Measurements from ENCODE around the gene RNASE7.
"Not testable (repeated sequence)": the region's sequence is repeated elsewhere in the genome, so short reads cannot be mapped to it uniquely, and the experiment has no call there.

Gene RNASE7

DNA sequence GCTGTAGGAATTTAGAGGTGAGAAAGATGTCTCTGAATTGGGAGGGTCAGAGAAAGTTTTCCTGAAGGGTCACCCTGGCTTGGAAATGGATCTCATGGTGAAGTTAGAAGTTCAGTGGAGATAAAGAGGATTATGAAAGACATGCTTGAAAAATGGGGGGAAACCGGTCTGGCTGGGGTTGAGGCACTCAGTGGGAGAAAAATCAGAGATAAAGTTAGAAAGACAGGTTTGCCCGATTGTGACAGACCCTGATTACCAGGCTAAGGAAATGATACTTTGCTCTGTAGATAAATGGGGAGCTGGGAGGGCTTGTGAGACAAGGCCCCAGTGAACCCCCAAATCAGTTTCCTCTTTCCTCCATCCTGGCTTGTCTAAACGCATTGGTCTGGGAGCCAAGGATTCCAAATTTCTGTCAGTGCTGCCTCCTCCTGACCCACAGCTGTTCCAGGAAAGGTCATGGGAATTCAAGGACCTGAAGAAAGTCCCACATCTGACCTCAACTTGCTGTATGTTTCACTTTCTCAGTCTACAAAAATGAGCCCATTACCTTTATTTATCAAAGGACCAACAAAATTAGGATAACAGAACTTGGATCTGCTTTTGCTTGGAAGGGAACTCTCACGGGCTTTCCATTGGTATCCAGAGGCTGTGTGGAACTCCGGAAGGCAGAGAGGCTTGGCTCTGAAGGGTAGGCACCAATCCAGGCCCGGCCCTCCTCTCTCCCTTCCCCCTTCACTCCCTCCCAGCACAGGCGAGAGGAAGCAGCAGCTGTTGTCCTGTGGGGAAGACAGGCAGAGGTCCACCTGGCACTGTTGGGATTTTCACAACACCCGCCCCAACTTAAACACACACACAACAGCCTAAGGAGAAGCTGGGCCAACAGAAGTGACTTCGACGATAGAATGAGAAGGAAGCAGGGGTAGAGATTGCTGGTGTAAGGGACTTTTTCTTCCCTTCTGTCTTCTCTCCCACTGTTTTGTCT lies 3.4 kb upstream of the RNASE7 start:
- no peaks in the 10 kb centered on the region for H3K27me3 ChIP-seq
- no peak overlapping the region for H3K4me3 ChIP-seq (ENCODE audit: low read depth, low read length)
- no peaks in the 10 kb centered on the region for H3K9me3 ChIP-seq
- no peak for TF ChIP-seq CTCF (IDR thresholded peaks at IDR 0.05; ENCODE audit: low read depth, low read length)
- H3K36me3 ChIP-seq = no peaks in the 10 kb centered on the region
- peaks cover 18% of the 10 kb centered on the region for H3K4me1 ChIP-seq
- DNase-seq = peak; percentile 49

GRCh38 chr14:21039585-21040369 lies 2.4 kb upstream of the RNASE7 start:
- no peak overlapping the region for H3K4me3 ChIP-seq (ENCODE audit: low read depth, low read length)
- no peaks in the 10 kb centered on the region for H3K27me3 ChIP-seq
- H3K9me3 ChIP-seq = no peaks in the 10 kb centered on the region
- DNase-seq = peak; percentile 57
- no peaks in the 10 kb centered on the region for H3K36me3 ChIP-seq
- TF ChIP-seq CTCF (IDR thresholded peaks at IDR 0.05; ENCODE audit: low read depth, low read length) = peak; percentile 82
- H3K4me1 ChIP-seq = peaks cover 26% of the 10 kb centered on the region

DNA sequence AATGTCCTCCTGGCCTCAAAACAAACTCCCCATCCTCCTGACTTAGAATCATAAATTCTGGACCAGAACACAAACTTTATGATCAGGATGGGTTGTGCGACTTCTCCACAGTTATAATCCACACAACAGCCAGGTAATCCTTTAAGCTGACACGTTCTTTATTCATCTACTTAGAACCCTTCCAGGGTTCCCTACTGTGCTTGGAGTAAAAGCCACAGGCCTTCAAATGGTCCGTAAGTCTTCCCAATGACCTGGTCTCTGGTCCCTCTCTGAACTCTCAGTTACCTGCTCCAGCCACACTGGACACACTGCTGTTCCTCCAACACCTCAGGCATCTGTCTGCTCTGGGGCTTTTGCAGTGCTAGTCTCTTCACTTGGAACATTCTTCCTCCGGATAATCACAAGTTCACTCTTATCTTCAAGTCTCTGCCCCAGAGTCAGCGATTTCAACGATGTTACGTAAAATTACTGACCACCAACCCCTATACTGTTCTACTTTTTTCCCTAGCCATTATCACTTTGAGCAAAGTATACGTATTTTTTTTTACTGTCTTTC lies 1.7 kb upstream of the RNASE7 start:
- H3K9me3 ChIP-seq = no peaks in the 10 kb centered on the region
- no peaks in the 10 kb centered on the region for H3K27me3 ChIP-seq
- H3K36me3 ChIP-seq = no peaks in the 10 kb centered on the region
- DNase-seq = no peak
- TF ChIP-seq CTCF (IDR thresholded peaks at IDR 0.05; ENCODE audit: low read depth, low read length) = no peak
- peaks cover 32% of the 10 kb centered on the region for H3K4me1 ChIP-seq
- H3K4me3 ChIP-seq (ENCODE audit: low read depth, low read length) = no peak overlapping the region

GRCh38 chr14:21040941-21041340 lies 1.2 kb upstream of the RNASE7 start:
- H3K4me3 ChIP-seq (ENCODE audit: low read depth, low read length); H3K9me3 ChIP-seq; DNase-seq; H3K27me3 ChIP-seq; H3K36me3 ChIP-seq: not testable (repeated sequence)
- H3K4me1 ChIP-seq = peaks cover 32% of the 10 kb centered on the region

- Histone ChIP-seq H3K4me3 (ENCODE audit: low read depth, low read length) (no peak overlapping the region), H3K36me3 (no peaks in the 10 kb centered on the region), H3K4me1 (peaks cover 32% of the 10 kb centered on the region), H3K27me3 (no peaks in the 10 kb centered on the region), H3K9me3 (no peaks in the 10 kb centered on the region)
- no peak for DNase-seq
- TF ChIP-seq CTCF (IDR thresholded peaks at IDR 0.05; ENCODE audit: low read depth, low read length) = no peak
Measured at GRCh38 chr14:21042918-21043317, 756 bp downstream of the RNASE7 start.

GRCh38 chr14:21043387-21043973 lies 1.3 kb downstream of the RNASE7 start:
- no peak for TF ChIP-seq CTCF (IDR thresholded peaks at IDR 0.05; ENCODE audit: low read depth, low read length)
- H3K9me3 ChIP-seq = no peaks in the 10 kb centered on the region
- H3K4me1 ChIP-seq = peaks cover 32% of the 10 kb centered on the region
- no peak overlapping the region for H3K4me3 ChIP-seq (ENCODE audit: low read depth, low read length)
- no peaks in the 10 kb centered on the region for H3K36me3 ChIP-seq
- H3K27me3 ChIP-seq = no peaks in the 10 kb centered on the region
- no peak for DNase-seq
